ENCODE measurements around the gene TSR3. TPM values are rescaled to one million over a fixed set of nuclear protein-coding genes. Genes with fewer than 3 reads are reported as not detected.

TSR3 gene
- polyA plus RNA-seq, 4 donors = 36.0 to 59.7 (median 38.8) TPM

- DNase-seq (ENCODE audit: low read depth in 4 of 4, low spot score in 3 of 4) = no peak
Measured at GRCh38 chr16:1355591-1355990, 3.9 kb upstream of the TSR3 start.

- DNase-seq (ENCODE audit: low read depth in 4 of 4, low spot score in 3 of 4) = no peak
Measured at GRCh38 chr16:1354815-1355540, 3.3 kb upstream of the TSR3 start.

GRCh38 chr16:1351215-1351581 is 480 bp downstream of the TSR3 start:
- DNase-seq (ENCODE audit: low read depth in 4 of 4, low spot score in 3 of 4) = no peak

- no peak for DNase-seq (ENCODE audit: low read depth in 4 of 4, low spot score in 3 of 4)
Measured at GRCh38 chr16:1350691-1351090, 987 bp downstream of the TSR3 start.

- no peak for DNase-seq (ENCODE audit: low read depth in 4 of 4, low spot score in 3 of 4)
Measured at GRCh38 chr16:1349951-1350350, 1.7 kb downstream of the TSR3 start.

GRCh38 chr16:1349351-1349750 is 2.3 kb downstream of the TSR3 start:
- no peak for DNase-seq (ENCODE audit: low read depth in 4 of 4, low spot score in 3 of 4)

- no peak for DNase-seq (ENCODE audit: low read depth in 4 of 4, low spot score in 3 of 4)
Measured at GRCh38 chr16:1348926-1349325, 2.8 kb downstream of the TSR3 start.

- DNase-seq (ENCODE audit: low read depth in 4 of 4, low spot score in 3 of 4) = no peak
Measured at GRCh38 chr16:1348441-1348840, 3.2 kb downstream of the TSR3 start.

GRCh38 chr16:1347962-1348361 is 3.7 kb downstream of the TSR3 start:
- no peak for DNase-seq (ENCODE audit: low read depth in 4 of 4, low spot score in 3 of 4)

- DNase-seq (ENCODE audit: low read depth in 4 of 4, low spot score in 3 of 4) = no peak
Measured at GRCh38 chr16:1347286-1347855, 4.3 kb downstream of the TSR3 start.

- no peak for DNase-seq (ENCODE audit: low read depth in 4 of 4, low spot score in 3 of 4)
Measured at GRCh38 chr16:1346422-1347285, 5.0 kb downstream of the TSR3 start.

- DNase-seq (ENCODE audit: low read depth in 4 of 4, low spot score in 3 of 4) = no peak
Measured at GRCh38 chr16:1345651-1346421, 5.8 kb downstream of the TSR3 start.

GRCh38 chr16:1345087-1345486 is 6.6 kb downstream of the TSR3 start:
- no peak for DNase-seq (ENCODE audit: low read depth in 4 of 4, low spot score in 3 of 4)

GRCh38 chr16:1344499-1344898 is 7.2 kb downstream of the TSR3 start:
- DNase-seq (ENCODE audit: low read depth in 4 of 4, low spot score in 3 of 4) = no peak

- DNase-seq (ENCODE audit: low read depth in 4 of 4, low spot score in 3 of 4) = no peak
Measured at GRCh38 chr16:1343428-1344242, 8.0 kb downstream of the TSR3 start.

GRCh38 chr16:1342526-1343427 is 8.9 kb downstream of the TSR3 start:
- peak; percentile 75 to 86 (median 83) for DNase-seq (ENCODE audit: low read depth in 4 of 4, low spot score in 3 of 4)

GRCh38 chr16:1341495-1342420 is 9.9 kb downstream of the TSR3 start:
- DNase-seq (ENCODE audit: low read depth in 4 of 4, low spot score in 3 of 4) = no peak

All from left renal pelvis (tissue), 4 donors.